PC-9 (cell line): Measurements from ENCODE around the gene TUBE1. TPM values are rescaled to one million over a fixed set of nuclear protein-coding genes. Genes with fewer than 3 reads are reported as not detected.

Experiments used
- BruUV-seq: library from RNA; stranded (reverse); fragments of 400-500 nt; replicated peaks from 2 replicates; lab custom pipeline; 2021; lab: Mats Ljungman, UMichigan
- CTCF ChIA-PET: fragments of 300-600 bp; sonication (Branson Sonifier 250); formaldehyde crosslinking; loops from one replicate; lab custom pipeline; 2022; ENCODE audit warnings: antibody characterized with exemption; lab: Charles Lee
- POLR2A ChIA-PET: fragments of 300-600 bp; sonication (Branson Sonifier 250); formaldehyde crosslinking; loops from one replicate; lab custom pipeline; 2022; ENCODE audit warnings: antibody characterized with exemption; ENCODE audit not compliant: unreplicated experiment; lab: Charles Lee
- DNase-seq, 2 experiments: peaks; one replicate each; pipeline versions ENCODE4 v3.0.0 to v3.0.0-alpha.2; 2015 to 2022; ENCODE audit warnings: mixed read lengths in 1 of 2
- H2AFZ ChIP-seq: fragments of 200-600 bp; sonication (generic); 2 replicates; pipeline ENCODE4 v1.8.1; 2017; ENCODE audit warnings: antibody characterized with exemption
- H3F3A ChIP-seq: fragments of 200-600 bp; sonication (generic); 2 replicates; pipeline ENCODE4 v1.8.1; 2017; ENCODE audit warnings: antibody characterized with exemption, mild to moderate bottlenecking, low read depth; ENCODE audit not compliant: insufficient read depth
- H3K27ac ChIP-seq: fragments of 200-600 bp; sonication (generic); 2 replicates; pipeline ENCODE4 v1.6.1; 2016; ENCODE audit warnings: mixed run types
- H3K27me3 ChIP-seq: fragments of 200-600 bp; sonication (generic); 2 replicates; pipeline ENCODE4 v1.6.1; 2016; ENCODE audit warnings: low read depth, mixed run types; ENCODE audit not compliant: insufficient read depth
- H3K36me3 ChIP-seq: fragments of 200-600 bp; sonication (generic); 2 replicates; pipeline ENCODE4 v1.6.1; 2016; ENCODE audit warnings: low read depth, mixed run types
- H3K4me1 ChIP-seq: fragments of 200-600 bp; sonication (generic); replicated peaks from 2 replicates; pipeline ENCODE4 v1.6.1; 2016; ENCODE audit warnings: mixed run types; ENCODE audit not compliant: insufficient read depth
- H3K4me2 ChIP-seq: fragments of 200-600 bp; sonication (generic); 2 replicates; pipeline ENCODE4 v1.6.1; 2017; ENCODE audit warnings: mixed run types
- H3K4me3 ChIP-seq: fragments of 200-600 bp; sonication (generic); 2 replicates; pipeline ENCODE4 v1.6.1; 2016; ENCODE audit warnings: mixed run types
- H3K79me2 ChIP-seq: fragments of 200-600 bp; sonication (generic); 2 replicates; pipeline ENCODE4 v1.6.1; 2017; ENCODE audit warnings: low read depth, mixed run types
- H3K9me2 ChIP-seq: fragments of 200-600 bp; sonication (generic); 2 replicates; pipeline ENCODE4 v1.8.1; 2017; ENCODE audit warnings: mild to moderate bottlenecking; ENCODE audit not compliant: insufficient read depth
- H3K9me3 ChIP-seq: fragments of 200-600 bp; sonication (generic); 2 replicates; pipeline ENCODE4 v1.8.1; 2016; ENCODE audit warnings: low read depth; ENCODE audit not compliant: insufficient read depth
- H4K20me1 ChIP-seq: fragments of 200-600 bp; sonication (generic); 2 replicates; pipeline ENCODE4 v1.8.1; 2017; ENCODE audit not compliant: insufficient read depth
- CTCF ChIP-seq: fragments of 200-600 bp; sonication (generic); conservative IDR thresholded peaks from 2 replicates; pipeline ENCODE4 v1.6.1; 2017; ENCODE audit warnings: mixed run types, antibody characterized with exemption, mild to moderate bottlenecking, moderate library complexity
- EZH2 ChIP-seq: fragments of 200-600 bp; sonication (generic); IDR thresholded peaks from 2 replicates; pipeline ENCODE4 v1.8.0; 2017; ENCODE audit warnings: antibody characterized with exemption, low read depth
- intact Hi-C: fragments of 100-400 bp; cut with micrococcal nuclease; formaldehyde crosslinking; loops from one replicate; pipeline ENCODE4 v1.10.0; 2022; ENCODE audit not compliant: unreplicated experiment
- total RNA-seq: library from RNA; stranded (reverse); gene quantifications from 2 replicates; pipeline ENCODE4 v1.2.3, GENCODE V29; 2021

Gene TUBE1
- total RNA-seq, 1 experiment from 2014 or later, result 30.3 TPM

GRCh38 chr6:112081569-112081968, 5.7 kb downstream of the TUBE1 start:
- no peak overlapping the region for H3K4me2 ChIP-seq
- H3K4me1 ChIP-seq, result peaks cover 10% of the 10 kb centered on the region
- DNase-seq, result peak in 1 of 2 experiments; percentile 16
- H3F3A ChIP-seq, result no peaks in the 10 kb centered on the region; the same call in 1 of the 2 replicates
- no TSS peak for BruUV-seq
- no peak for TF ChIP-seq EZH2
- no peak for TF ChIP-seq CTCF
- intact Hi-C loops, result loop anchor here (10.0 kb wide), 1 partner anchor 293 kb away; no protein-coding TSS in a partner anchor
- no peaks in the 10 kb centered on the region for H3K27me3 ChIP-seq
- ChIA-PET CTCF (no interaction called here), POLR2A (no interaction called here)
- no peak overlapping the region for H3K4me3 ChIP-seq
- no peak overlapping the region for H3K27ac ChIP-seq
- H2AFZ ChIP-seq, result no peak overlapping the region
- H3K36me3 ChIP-seq, result peaks cover 51% of the 10 kb centered on the region
- no peaks in the 10 kb centered on the region for H3K9me3 ChIP-seq
- peaks cover 20% of the 10 kb centered on the region for H3K79me2 ChIP-seq
- 0 out of 2 replicates have a peak, but pooled peaks cover 11% of the 10 kb centered on the region for H4K20me1 ChIP-seq
- no peaks in the 10 kb centered on the region for H3K9me2 ChIP-seq

- no peaks in the 10 kb centered on the region for H3K27me3 ChIP-seq
- no peak overlapping the region for H3K4me3 ChIP-seq
- intact Hi-C loops, result no loop called here
- peak in 1 of 2 experiments; percentile 2 for DNase-seq
- H3F3A ChIP-seq, result peaks cover 4% of the 10 kb centered on the region; the same call in 1 of the 2 replicates
- no peak overlapping the region for H3K4me2 ChIP-seq
- no TSS peak for BruUV-seq
- H3K9me3 ChIP-seq, result no peaks in the 10 kb centered on the region
- peaks cover 17% of the 10 kb centered on the region; the same call in 1 of the 2 replicates for H3K36me3 ChIP-seq
- no peaks in the 10 kb centered on the region for H4K20me1 ChIP-seq
- no peak overlapping the region for H3K27ac ChIP-seq
- ChIA-PET POLR2A (no interaction called here), CTCF (no interaction called here)
- peaks cover 10% of the 10 kb centered on the region; the same call in 1 of the 2 replicates for H3K9me2 ChIP-seq
- H3K79me2 ChIP-seq, result no peaks in the 10 kb centered on the region
- no peak overlapping the region for H2AFZ ChIP-seq
- no peaks in the 10 kb centered on the region; the same call in 1 of the 2 replicates for H3K4me1 ChIP-seq
- TF ChIP-seq EZH2, result no peak
- TF ChIP-seq CTCF, result no peak
These were observed 20.7 kb downstream of the TUBE1 start for GRCh38 chr6:112066606-112067005.

- ChIA-PET CTCF (no interaction called here), POLR2A (no interaction called here)
- H3K4me1 ChIP-seq, result no peaks in the 10 kb centered on the region; the same call in 1 of the 2 replicates
These were observed 21.8 kb downstream of the TUBE1 start for GRCh38 chr6:112065426-112065986.

More at GRCh38 chr6:112065426-112065986, 21.8 kb downstream of the TUBE1 start:
- BruUV-seq, result no TSS peak
- no peaks in the 10 kb centered on the region for H3K79me2 ChIP-seq
- H3K27me3 ChIP-seq, result no peaks in the 10 kb centered on the region
- H3K9me3 ChIP-seq, result no peaks in the 10 kb centered on the region
- 0 out of 2 replicates have a peak, but pooled peaks cover 11% of the 10 kb centered on the region for H3K36me3 ChIP-seq
- H3F3A ChIP-seq, result peaks cover 4% of the 10 kb centered on the region; the same call in 1 of the 2 replicates
- no peak overlapping the region for H3K4me2 ChIP-seq
- H3K27ac ChIP-seq, result no peak overlapping the region
- H3K4me3 ChIP-seq, result no peak overlapping the region
- no peaks in the 10 kb centered on the region for H4K20me1 ChIP-seq
- no peak for TF ChIP-seq EZH2
- TF ChIP-seq CTCF, result no peak
- intact Hi-C loops, result no loop called here
- peaks cover 10% of the 10 kb centered on the region; the same call in 1 of the 2 replicates for H3K9me2 ChIP-seq
- H2AFZ ChIP-seq, result no peak overlapping the region
- DNase-seq, result peak in 1 of 2 experiments; percentile 30
